Spinal cord (tissue), 10 donors: ENCODE data around the gene ATXN8OS. TPM values are rescaled to one million over a fixed set of nuclear protein-coding genes. Genes with fewer than 3 reads are reported as not detected.
A peak's percentile ranks its signal among the peaks of the same experiment; 100 is the strongest.
"Not testable (repeated sequence)": the region's sequence is repeated elsewhere in the genome, so short reads cannot be mapped to it uniquely, and the experiment has no call there.

ENCODE experiments used
- DNase-seq, 6 donors: peaks; one replicate each; pipeline versions ENCODE4 v3.0.0 to v3.0.0-alpha.2; 2013 to 2015; ENCODE audit warnings: low spot score in 6 of 6, low read depth in 4 of 6
- H3K27ac ChIP-seq: one replicate; pipeline ENCODE4 v1.5.1; 2013; ENCODE audit warnings: low read depth, low read length, control low read depth
- H3K27me3 ChIP-seq: one replicate; pipeline ENCODE4 v1.6.1; 2013; ENCODE audit warnings: low read length; ENCODE audit not compliant: control insufficient read depth, insufficient read depth
- H3K36me3 ChIP-seq: one replicate; pipeline ENCODE4 v1.6.1; 2013; ENCODE audit warnings: low read length; ENCODE audit not compliant: control insufficient read depth, insufficient read depth
- H3K4me1 ChIP-seq: one replicate; pipeline ENCODE4 v1.6.1; 2013; ENCODE audit warnings: low read length; ENCODE audit not compliant: control insufficient read depth, insufficient read depth
- H3K4me3 ChIP-seq: one replicate; pipeline ENCODE4 v1.5.1; 2013; ENCODE audit warnings: low read depth, low read length, control low read depth
- H3K9me3 ChIP-seq: one replicate; pipeline ENCODE4 v1.6.1; 2013; ENCODE audit warnings: low read length; ENCODE audit not compliant: control insufficient read depth, insufficient read depth
- WGBS: methylation state at CpG from one replicate; pipeline ENCODE4 v1.1.5; 2013; ENCODE audit warnings: missing lambda C conversion rate; ENCODE audit not compliant: insufficient coverage; 5-methylcytosine and 5-hydroxymethylcytosine counted together
- polyA plus RNA-seq, 2 donors: library from polyadenylated mRNA; unstranded; fragments of 120-200 nt; gene quantifications; one replicate each; pipeline ENCODE4 v1.2.1, GENCODE V29; 2013; ENCODE audit not compliant: insufficient read length in 2 of 2
- total RNA-seq, 2 donors: library from RNA; depleted of rRNA in 1 of 2; stranded (reverse); fragments of 120-200 nt in 1 of 2; fragments of >200 nt in 1 of 2; gene quantifications; one replicate each; pipeline versions ENCODE4 v1.2.3 to v1.2.4, GENCODE V29; 2013 to 2014
- donor health status: healthy.

ATXN8OS gene
- total and polyA plus RNA-seq, 4 donors: 0.88 to 1.9 (median 1.2) TPM

DNA sequence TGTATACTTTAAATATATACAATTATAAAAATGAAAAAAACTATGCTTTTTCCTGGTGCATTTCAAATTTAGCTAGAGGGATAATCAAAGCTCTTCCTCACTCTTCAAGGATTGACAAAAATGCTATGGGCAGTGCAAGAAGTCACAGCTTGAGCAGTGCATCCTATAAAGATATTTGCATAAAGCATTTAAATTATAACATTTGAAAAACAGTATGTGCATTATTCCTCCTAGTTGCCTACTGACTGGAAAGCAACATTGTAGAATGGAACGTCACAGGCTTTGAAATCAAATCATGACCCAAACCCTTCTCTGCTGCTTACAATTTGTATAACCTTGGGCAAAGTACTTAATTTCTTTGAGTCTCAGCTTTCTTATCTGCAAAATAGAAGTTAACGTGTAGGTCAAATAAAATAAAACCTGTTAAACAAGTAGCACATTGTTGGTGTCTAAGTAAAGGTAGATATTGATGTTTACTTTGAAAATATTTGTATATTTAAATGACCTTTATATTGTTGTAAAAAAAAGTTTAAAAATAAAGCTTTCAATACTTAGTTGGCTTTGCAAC lies 9.8 kb downstream of the ATXN8OS start:
- Histone ChIP-seq H3K27me3 (no peaks in the 10 kb centered on the region), H3K4me3 (no peak overlapping the region), H3K27ac (no peak overlapping the region), H3K36me3 (no peaks in the 10 kb centered on the region), H3K4me1 (no peaks in the 10 kb centered on the region), H3K9me3 (no peaks in the 10 kb centered on the region)
- WGBS: no CpG with 5 or more reads among the region's 2 CpGs
- DNase-seq: no peak

DNA sequence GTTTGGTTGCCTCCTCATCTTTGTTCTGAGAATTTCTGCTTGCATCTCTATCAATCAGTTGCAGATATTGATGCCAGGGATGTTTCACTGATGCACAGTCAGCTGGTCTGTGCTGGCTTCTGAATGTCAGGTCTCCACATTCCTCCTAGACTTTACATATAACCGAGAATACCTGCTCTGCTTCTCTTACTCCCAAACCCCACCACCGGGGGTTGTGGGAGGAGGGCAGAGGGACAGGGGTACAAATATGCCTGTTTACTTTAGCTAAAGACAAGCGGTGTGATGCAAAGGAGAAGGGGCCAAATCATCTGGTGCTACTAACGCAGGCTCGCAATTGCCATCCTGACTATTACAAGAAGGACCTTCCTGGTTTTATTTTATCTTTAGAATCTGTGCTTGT lies 18.1 kb downstream of the ATXN8OS start:
- Histone ChIP-seq H3K4me1 (no peaks in the 10 kb centered on the region), H3K4me3 (no peak overlapping the region), H3K36me3 (no peaks in the 10 kb centered on the region), H3K27ac (no peak overlapping the region), H3K27me3 (no peaks in the 10 kb centered on the region), H3K9me3 (no peaks in the 10 kb centered on the region)
- no peak for DNase-seq
- WGBS: 80% methylated on average over 1 of the region's 5 CpGs

DNA sequence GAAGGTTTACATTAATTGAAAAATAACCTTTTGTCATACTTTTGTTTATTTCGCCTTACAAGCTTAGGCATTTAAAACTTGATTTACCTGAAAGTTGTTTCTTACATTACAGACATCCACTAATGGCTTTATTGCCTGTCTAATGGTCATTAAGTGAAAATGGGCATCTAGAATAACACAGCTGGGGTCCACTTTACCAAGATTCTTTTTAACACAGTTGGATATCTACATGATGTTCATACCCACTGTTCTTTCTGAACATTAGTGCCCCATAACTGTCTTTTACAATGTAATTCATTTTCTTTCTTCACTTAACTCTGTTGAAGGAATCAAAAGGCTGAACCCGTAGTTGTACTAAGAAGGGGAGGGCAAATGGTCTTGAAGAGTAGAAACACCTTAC lies 20.5 kb downstream of the ATXN8OS start:
- H3K27me3 ChIP-seq: no peaks in the 10 kb centered on the region
- no peaks in the 10 kb centered on the region for H3K4me1 ChIP-seq
- no CpG with 5 or more reads among the region's 2 CpGs for WGBS
- H3K9me3 ChIP-seq: no peaks in the 10 kb centered on the region
- no peak overlapping the region for H3K27ac ChIP-seq
- peak in 1 of 6 donors; percentile 49 for DNase-seq
- H3K4me3 ChIP-seq: no peak overlapping the region
- no peaks in the 10 kb centered on the region for H3K36me3 ChIP-seq

DNA sequence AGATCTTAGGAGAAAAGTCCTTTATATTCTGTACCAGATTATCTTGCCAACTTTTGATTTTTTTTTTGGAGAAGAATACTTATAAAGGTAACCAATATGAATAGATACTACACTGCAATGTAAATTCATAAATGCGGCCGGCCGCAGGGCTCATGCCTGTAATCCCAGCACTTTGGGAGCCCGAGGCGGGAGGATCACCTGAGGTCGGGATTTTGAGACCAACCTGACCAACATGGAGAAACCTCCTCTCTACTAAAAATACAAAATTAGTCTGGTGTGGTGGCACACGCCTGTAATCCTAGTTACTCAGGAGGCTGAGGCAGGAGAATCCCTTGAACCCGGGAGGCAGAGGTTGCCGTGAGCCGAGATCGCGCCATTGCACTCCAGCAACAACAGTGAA lies 35.0 kb downstream of the ATXN8OS start:
- H3K36me3 ChIP-seq, H3K27me3 ChIP-seq, H3K4me3 ChIP-seq, H3K27ac ChIP-seq, H3K9me3 ChIP-seq, H3K4me1 ChIP-seq, DNase-seq: not testable (repeated sequence)
- 100% methylated on average over 2 of the region's 12 CpGs for WGBS

DNA sequence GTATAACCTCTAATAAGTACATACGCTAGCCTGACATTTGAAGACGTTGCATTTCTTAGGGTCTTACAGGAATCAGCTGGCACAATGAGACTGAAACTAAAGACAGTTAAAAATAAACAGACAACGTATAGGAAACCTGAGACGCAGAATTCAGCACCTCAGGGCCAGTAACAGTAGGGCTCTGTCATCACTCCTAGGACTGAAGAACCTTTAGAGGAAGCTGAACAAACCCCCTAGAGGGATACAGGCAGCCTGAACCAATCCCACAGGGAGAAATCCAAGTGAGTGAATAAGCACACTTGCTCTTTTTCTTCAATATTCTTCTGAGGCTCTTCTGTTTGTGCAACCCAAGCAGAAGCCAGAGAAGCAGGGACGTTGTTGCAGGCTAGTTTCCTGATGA lies 54.5 kb downstream of the ATXN8OS start:
- 80% methylated on average over 1 of the region's 5 CpGs for WGBS
- no peak overlapping the region for H3K27ac ChIP-seq
- no peaks in the 10 kb centered on the region for H3K4me1 ChIP-seq
- H3K9me3 ChIP-seq: no peaks in the 10 kb centered on the region
- H3K27me3 ChIP-seq: no peaks in the 10 kb centered on the region
- H3K4me3 ChIP-seq: no peak overlapping the region
- no peak for DNase-seq
- H3K36me3 ChIP-seq: no peaks in the 10 kb centered on the region

DNA sequence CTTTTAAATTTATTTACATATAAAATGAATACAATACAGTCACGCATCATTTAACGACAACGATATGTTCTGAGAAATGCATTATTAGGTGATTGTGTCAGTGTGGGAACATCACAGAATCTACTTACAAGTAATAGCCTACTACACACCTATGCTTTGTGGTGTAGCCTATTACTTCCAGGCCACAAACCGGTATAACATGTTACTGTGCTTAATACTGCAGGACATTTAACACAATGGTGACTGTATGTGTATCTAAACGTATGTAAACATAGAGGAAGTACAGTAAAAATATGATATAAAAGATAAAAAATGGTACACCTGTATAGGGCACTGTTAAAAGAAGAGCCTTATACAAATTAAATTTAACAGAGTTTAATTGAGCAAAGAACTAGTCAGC lies 63.1 kb downstream of the ATXN8OS start:
- Histone ChIP-seq H3K36me3 (no peaks in the 10 kb centered on the region), H3K4me1 (no peaks in the 10 kb centered on the region), H3K27me3 (no peaks in the 10 kb centered on the region), H3K9me3 (no peaks in the 10 kb centered on the region), H3K4me3 (no peak overlapping the region), H3K27ac (no peak overlapping the region)
- no peak for DNase-seq
- WGBS: no CpG with 5 or more reads among the region's 5 CpGs

DNA sequence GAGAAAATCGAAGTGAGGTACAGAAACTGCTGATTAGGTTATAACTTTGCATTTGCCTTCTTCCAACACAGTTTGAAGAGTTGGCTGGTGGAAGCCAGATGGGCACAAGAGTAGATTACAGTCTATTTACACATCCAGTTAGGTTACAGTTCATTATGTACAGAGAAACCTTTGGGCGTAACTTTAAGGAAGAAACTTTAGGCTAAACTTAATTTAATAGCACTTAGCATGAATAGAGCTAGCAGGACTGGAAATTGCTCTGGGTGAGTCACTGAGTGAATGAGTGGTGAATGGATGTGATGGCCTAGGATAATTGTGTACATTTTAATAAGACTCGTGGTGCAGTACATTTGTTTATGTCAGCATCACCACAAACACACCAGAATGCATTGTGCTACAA lies 63.5 kb downstream of the ATXN8OS start:
- Histone ChIP-seq H3K36me3 (no peaks in the 10 kb centered on the region), H3K9me3 (no peaks in the 10 kb centered on the region), H3K4me1 (no peaks in the 10 kb centered on the region), H3K4me3 (no peak overlapping the region), H3K27me3 (no peaks in the 10 kb centered on the region), H3K27ac (no peak overlapping the region)
- WGBS: 80% methylated on average over 1 of the region's 3 CpGs
- DNase-seq: no peak

DNA sequence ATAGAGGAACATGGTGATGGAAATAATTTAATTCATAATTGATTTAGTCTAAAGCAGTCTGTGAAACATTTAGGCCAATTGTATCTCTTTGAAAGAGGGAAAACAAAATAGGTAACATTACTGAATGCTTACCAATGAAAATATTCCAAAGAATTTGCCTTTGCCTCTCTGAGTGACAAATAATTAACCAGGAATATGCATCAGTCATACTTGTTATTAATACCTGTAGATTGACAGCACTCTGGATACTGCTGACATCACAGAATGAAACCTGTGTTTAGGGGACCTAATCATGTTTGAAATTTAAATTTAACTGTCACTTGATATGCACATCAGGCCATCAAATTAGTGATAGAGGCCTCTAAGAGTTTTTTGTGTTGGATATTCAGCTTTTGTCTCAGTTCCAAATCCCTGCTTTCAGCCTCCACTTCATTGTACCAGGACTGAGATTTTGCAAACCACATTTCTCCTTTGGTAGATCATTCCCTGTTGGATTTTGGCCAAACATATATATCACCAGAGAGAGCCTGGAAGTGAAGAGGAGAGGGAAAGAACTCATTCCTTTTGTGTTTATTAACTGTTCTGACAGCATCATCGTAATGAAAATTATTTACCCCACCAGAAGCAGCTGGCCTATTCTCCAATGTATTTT lies 65.4 kb downstream of the ATXN8OS start:
- no peaks in the 10 kb centered on the region for H3K36me3 ChIP-seq
- H3K4me1 ChIP-seq: no peaks in the 10 kb centered on the region
- WGBS: 29% methylated on average over 1 of the region's 1 CpG
- no peak for DNase-seq
- no peaks in the 10 kb centered on the region for H3K27me3 ChIP-seq
- no peak overlapping the region for H3K27ac ChIP-seq
- H3K4me3 ChIP-seq: no peak overlapping the region
- H3K9me3 ChIP-seq: no peaks in the 10 kb centered on the region

DNA sequence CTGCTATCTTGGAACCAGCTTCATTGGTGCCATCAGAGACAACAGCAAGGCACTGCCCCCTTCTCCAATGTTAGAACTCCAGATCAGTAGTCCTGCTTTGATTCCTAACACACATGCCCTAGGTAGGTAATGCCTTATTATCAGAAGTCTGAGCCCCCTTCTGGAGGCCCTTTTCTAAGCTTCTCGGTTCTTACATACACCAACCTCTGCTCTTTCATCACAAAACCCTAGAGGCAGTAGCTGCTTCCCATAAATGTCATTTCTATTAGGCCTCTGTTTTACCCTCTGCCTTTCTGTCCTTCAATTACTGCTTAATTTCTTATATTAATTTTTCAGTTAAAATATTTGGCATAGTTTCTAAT lies 66.0 kb downstream of the ATXN8OS start:
- DNase-seq: no peak
- Histone ChIP-seq H3K36me3 (no peaks in the 10 kb centered on the region), H3K27me3 (no peaks in the 10 kb centered on the region), H3K4me3 (no peak overlapping the region), H3K9me3 (no peaks in the 10 kb centered on the region), H3K27ac (no peak overlapping the region), H3K4me1 (no peaks in the 10 kb centered on the region)
- 50% methylated on average over 1 of the region's 1 CpG for WGBS

DNA sequence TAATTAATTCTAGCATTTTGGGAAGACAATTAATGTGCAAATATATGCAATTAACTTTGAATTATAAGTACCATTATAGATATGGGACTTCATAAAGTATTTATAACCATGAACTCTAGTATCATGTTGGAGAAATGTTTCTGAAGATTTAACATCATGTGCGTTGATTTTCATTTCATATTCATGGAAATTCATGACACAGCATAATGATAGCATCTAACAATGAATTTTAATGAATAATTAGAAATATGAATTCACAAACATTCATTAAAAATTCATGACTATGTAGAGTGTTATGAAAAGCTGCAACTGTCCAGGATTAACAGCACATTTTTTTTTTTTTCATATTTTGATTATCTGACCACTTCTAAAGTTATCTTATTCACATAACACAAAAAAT lies 70.7 kb downstream of the ATXN8OS start:
- Histone ChIP-seq H3K4me3 (no peak overlapping the region), H3K4me1 (no peaks in the 10 kb centered on the region), H3K9me3 (no peaks in the 10 kb centered on the region), H3K36me3 (no peaks in the 10 kb centered on the region), H3K27ac (no peak overlapping the region), H3K27me3 (no peaks in the 10 kb centered on the region)
- DNase-seq: no peak
- no CpG with 5 or more reads among the region's 1 CpG for WGBS
